GM13976 (cell line): ENCODE measurements around the gene GNAI1.

Experiments
- DNase-seq: peaks from one replicate; pipeline ENCODE4 v3.0.0; 2012; ENCODE audit warnings: low spot score
- CTCF ChIP-seq: IDR thresholded peaks from 2 replicates; pipeline ENCODE4 v1.5.1; 2012; ENCODE audit warnings: borderline replicate concordance, mild to moderate bottlenecking; ENCODE audit not compliant: insufficient read depth; ENCODE audit errors: extremely low read depth, missing control alignments, control extremely low read depth
- in situ Hi-C: fragments of 300-500 bp; cut with MboI; formaldehyde crosslinking; loops from one replicate; pipeline ENCODE4 v1.12.0; 2022; ENCODE audit warnings: low sequenced_read_pairs, mixed read lengths, inconsistent platforms; ENCODE audit not compliant: unreplicated experiment

Gene GNAI1

GRCh38 chr7:80136261-80137055 lies 1.8 kb downstream of the GNAI1 start:
- no peak for DNase-seq
- TF ChIP-seq CTCF: no peak
- in situ Hi-C loops: no loop called here

- in situ Hi-C loops: no loop called here
- TF ChIP-seq CTCF: no peak
Measured at GRCh38 chr7:80137410-80137809, 2.8 kb downstream of the GNAI1 start.

GRCh38 chr7:80139236-80139635 lies 4.6 kb downstream of the GNAI1 start:
- no peak for DNase-seq
- in situ Hi-C loops: no loop called here
- no peak for TF ChIP-seq CTCF

More at GRCh38 chr7:80137410-80137809, 2.8 kb downstream of the GNAI1 start:
- DNase-seq: no peak

GRCh38 chr7:80140388-80140787 lies 5.8 kb downstream of the GNAI1 start:
- no peak for DNase-seq
- TF ChIP-seq CTCF: no peak
- in situ Hi-C loops: no loop called here

- in situ Hi-C loops: no loop called here
- no peak for DNase-seq
- TF ChIP-seq CTCF: no peak
Measured at GRCh38 chr7:80141376-80141775, 6.7 kb downstream of the GNAI1 start.

GRCh38 chr7:80142853-80143580 lies 8.4 kb downstream of the GNAI1 start:
- DNase-seq: no peak
- in situ Hi-C loops: no loop called here
- no peak for TF ChIP-seq CTCF
